Measurements from ENCODE around the gene ANKRD13C.

Gene ANKRD13C

GRCh38 chr1:70324683-70325082 is 29.8 kb downstream of the ANKRD13C start:
- TF ChIP-seq, protein P1, sequence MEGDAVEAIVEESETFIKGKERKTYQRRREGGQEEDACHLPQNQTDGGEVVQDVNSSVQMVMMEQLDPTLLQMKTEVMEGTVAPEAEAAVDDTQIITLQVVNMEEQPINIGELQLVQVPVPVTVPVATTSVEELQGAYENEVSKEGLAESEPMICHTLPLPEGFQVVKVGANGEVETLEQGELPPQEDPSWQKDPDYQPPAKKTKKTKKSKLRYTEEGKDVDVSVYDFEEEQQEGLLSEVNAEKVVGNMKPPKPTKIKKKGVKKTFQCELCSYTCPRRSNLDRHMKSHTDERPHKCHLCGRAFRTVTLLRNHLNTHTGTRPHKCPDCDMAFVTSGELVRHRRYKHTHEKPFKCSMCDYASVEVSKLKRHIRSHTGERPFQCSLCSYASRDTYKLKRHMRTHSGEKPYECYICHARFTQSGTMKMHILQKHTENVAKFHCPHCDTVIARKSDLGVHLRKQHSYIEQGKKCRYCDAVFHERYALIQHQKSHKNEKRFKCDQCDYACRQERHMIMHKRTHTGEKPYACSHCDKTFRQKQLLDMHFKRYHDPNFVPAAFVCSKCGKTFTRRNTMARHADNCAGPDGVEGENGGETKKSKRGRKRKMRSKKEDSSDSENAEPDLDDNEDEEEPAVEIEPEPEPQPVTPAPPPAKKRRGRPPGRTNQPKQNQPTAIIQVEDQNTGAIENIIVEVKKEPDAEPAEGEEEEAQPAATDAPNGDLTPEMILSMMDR (IDR thresholded peaks at IDR 0.05; ENCODE audit: low read depth, low read length), result no peak
- H3K4me3 ChIP-seq (replicated peaks in 1 of 2; ENCODE audit: low read depth in 2 of 2, low read length in 2 of 2), result no peak overlapping the region
- DNase-seq (ENCODE audit: low read depth in 2 of 2), result peak in 1 of 2 donors; percentile 12

GRCh38 chr1:70319750-70320149 is 34.8 kb downstream of the ANKRD13C start:
- no peak overlapping the region for H3K4me3 ChIP-seq (replicated peaks in 1 of 2; ENCODE audit: low read depth in 2 of 2, low read length in 2 of 2)
- DNase-seq (ENCODE audit: low read depth in 2 of 2), result peak; percentile 8 to 77
- TF ChIP-seq, protein P1 (IDR thresholded peaks at IDR 0.05; ENCODE audit: low read depth, low read length), result no peak

DNA sequence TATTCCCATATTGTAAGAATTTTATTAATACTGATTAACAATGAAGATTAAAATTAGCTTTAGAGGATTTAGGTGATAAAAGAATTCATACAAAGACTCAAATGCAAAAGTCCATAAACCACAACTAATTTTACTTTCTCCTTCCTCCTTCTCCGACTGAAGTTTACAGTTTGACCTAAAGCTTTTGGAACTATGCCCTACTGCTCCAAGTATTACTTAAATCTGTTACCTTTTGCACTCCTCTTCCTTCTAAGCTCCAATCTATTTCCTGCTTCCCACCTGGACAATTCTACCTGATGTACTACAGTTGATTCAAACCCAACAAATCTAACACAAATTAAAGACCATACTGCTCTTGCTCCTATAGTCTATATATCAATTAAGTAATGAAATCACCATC is 36.3 kb downstream of the ANKRD13C start:
- H3K4me3 ChIP-seq (replicated peaks in 1 of 2; ENCODE audit: low read depth in 2 of 2, low read length in 2 of 2), result no peak overlapping the region
- DNase-seq (ENCODE audit: low read depth in 2 of 2), result no peak
- TF ChIP-seq, protein P1 (IDR thresholded peaks at IDR 0.05; ENCODE audit: low read depth, low read length), result no peak

DNA sequence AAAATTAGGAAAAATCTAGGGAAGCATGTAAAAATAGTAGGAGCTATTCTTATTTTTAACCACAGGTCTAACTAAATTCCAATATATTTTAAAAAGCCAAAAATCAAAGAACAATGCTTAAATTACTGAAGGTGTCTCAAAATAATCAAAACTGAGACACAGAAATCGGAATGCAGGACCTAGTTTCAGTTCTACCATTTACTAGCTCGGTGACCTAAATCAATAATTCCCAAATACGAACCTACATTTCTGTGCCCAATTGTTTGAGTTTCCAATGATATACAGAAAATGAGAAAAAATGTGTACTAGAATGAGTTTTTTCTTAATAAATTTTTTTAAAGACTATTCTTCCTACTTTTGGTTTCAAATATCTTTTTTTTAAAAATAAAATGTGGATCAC is 37.4 kb downstream of the ANKRD13C start:
- H3K4me3 ChIP-seq (replicated peaks in 1 of 2; ENCODE audit: low read depth in 2 of 2, low read length in 2 of 2), result no peak overlapping the region
- TF ChIP-seq, protein P1 (IDR thresholded peaks at IDR 0.05; ENCODE audit: low read depth, low read length), result no peak
- DNase-seq (ENCODE audit: low read depth in 2 of 2), result no peak

DNA sequence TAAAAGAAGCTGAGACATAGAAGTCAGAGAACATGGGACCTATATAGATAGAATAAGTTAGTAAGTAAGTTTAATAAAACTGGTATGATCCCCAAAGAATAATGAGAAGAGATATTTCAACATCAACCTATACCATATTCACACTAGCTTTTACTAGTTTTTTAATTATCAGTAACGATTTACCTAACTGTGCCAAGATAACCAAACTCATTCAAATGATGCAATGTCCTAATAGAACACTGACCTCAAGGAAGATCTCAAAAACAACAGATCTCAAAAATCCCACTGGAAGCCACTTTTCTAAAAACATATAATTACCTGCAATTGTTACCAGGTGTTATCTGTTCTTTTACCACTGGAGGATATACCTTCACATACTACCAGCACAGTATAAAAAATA is 38.7 kb downstream of the ANKRD13C start:
- DNase-seq (ENCODE audit: low read depth in 2 of 2), result no peak
- no peak overlapping the region for H3K4me3 ChIP-seq (replicated peaks in 1 of 2; ENCODE audit: low read depth in 2 of 2, low read length in 2 of 2)
- TF ChIP-seq, protein P1 (IDR thresholded peaks at IDR 0.05; ENCODE audit: low read depth, low read length), result no peak

DNA sequence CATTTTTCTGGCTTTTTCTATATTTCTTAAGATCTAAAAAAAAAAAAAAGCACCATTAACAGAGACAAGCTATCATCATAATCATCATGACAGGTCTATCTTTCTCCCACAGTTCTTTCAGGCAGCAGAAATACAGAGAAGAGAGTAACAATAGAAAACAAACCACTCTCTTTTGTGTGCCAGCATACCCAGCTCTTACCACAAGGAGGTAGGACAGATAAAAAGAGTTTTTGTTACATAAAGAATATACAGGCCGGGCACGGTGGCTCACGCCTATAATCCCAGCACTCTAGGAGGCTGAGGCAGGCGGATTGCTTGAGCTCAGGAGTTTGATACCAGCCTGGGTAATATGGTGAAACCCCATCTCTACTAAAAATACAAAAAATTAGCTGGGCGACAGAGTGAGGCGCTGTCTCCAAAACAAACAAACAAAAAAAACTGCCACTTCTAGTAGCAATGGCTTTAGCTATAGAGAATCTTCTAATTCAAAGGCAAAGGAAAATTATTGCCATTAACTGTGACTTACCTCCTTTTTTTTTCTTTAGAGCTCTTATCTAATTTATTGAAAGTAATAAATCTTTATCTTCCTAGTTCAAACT is 39.7 kb downstream of the ANKRD13C start:
- TF ChIP-seq, protein P1 (IDR thresholded peaks at IDR 0.05; ENCODE audit: low read depth, low read length), result no peak
- no peak overlapping the region for H3K4me3 ChIP-seq (replicated peaks in 1 of 2; ENCODE audit: low read depth in 2 of 2, low read length in 2 of 2)
- DNase-seq (ENCODE audit: low read depth in 2 of 2), result no peak

GRCh38 chr1:70311369-70311768 is 43.2 kb downstream of the ANKRD13C start:
- no peak for DNase-seq (ENCODE audit: low read depth in 2 of 2)
- H3K4me3 ChIP-seq (replicated peaks in 1 of 2; ENCODE audit: low read depth in 2 of 2, low read length in 2 of 2), result no peak overlapping the region
- TF ChIP-seq, protein P1 (IDR thresholded peaks at IDR 0.05; ENCODE audit: low read depth, low read length), result no peak

All from cardiac fibroblast (primary cell).